ENCODE measurements around the gene TDRD7. TPM values are rescaled to one million over a fixed set of nuclear protein-coding genes. Genes with fewer than 3 reads are reported as not detected.

Gene TDRD7
- total and polyA plus RNA-seq, 2 of the 13 experiments (the other 11 are each of a cell fraction or from before 2014, with no cell fraction given) = 9.8 to 15.5 TPM

GRCh38 chr9:97501177-97501971, 89.5 kb downstream of the TDRD7 start, which contains the start of gene TMOD1 (continued):
- no peak for TF ChIP-seq PRDM15 (CRISPR knock-in tag; IDR thresholded peaks at IDR 0.05)
- TF ChIP-seq CTCF (CRISPR knock-in tag; IDR thresholded peaks at IDR 0.05) = peak; percentile 50
- TF ChIP-seq ZNF788 (CRISPR knock-in tag; IDR thresholded peaks at IDR 0.05; ENCODE audit: borderline replicate concordance) = no peak
- no peak for TF ChIP-seq SOX5 (CRISPR knock-in tag; IDR thresholded peaks at IDR 0.05; ENCODE audit: borderline replicate concordance)
- no peak for TF ChIP-seq ZGPAT (CRISPR knock-in tag; IDR thresholded peaks at IDR 0.05)
- TF ChIP-seq KDM2A (CRISPR knock-in tag; IDR thresholded peaks at IDR 0.05; ENCODE audit: borderline replicate concordance, low read depth) = peak; percentile 20; the same call in 1 of the 2 replicates
- no peak for TF ChIP-seq NFKBIZ (CRISPR knock-in tag; IDR thresholded peaks at IDR 0.05)
- no peak for TF ChIP-seq FOXC1 (CRISPR knock-in tag; IDR thresholded peaks at IDR 0.05; ENCODE audit: borderline replicate concordance)
- no peak for TF ChIP-seq KLF9 (CRISPR knock-in tag; IDR thresholded peaks at IDR 0.05; ENCODE audit: low read depth)
- TF ChIP-seq ISX (CRISPR knock-in tag; conservative IDR thresholded peaks at IDR 0.05) = no peak
- TF ChIP-seq ZNF800 (CRISPR knock-in tag; IDR thresholded peaks at IDR 0.05) = peak; percentile 25; the same call in 1 of the 2 replicates
- TF ChIP-seq ELF1 (CRISPR knock-in tag; IDR thresholded peaks at IDR 0.05) = no peak
- no peak for TF ChIP-seq ZBTB33 (CRISPR knock-in tag; IDR thresholded peaks at IDR 0.05)
- no peak for TF ChIP-seq ZMAT5 (CRISPR knock-in tag; IDR thresholded peaks at IDR 0.05; ENCODE audit: borderline replicate concordance, low read depth)
- no peak for TF ChIP-seq ZNF530 (CRISPR knock-in tag; IDR thresholded peaks at IDR 0.05; ENCODE audit: low read depth)
- TF ChIP-seq ZNF576 (CRISPR knock-in tag; IDR thresholded peaks at IDR 0.05) = no peak
- no peak for TF ChIP-seq FOXJ3 (CRISPR knock-in tag; IDR thresholded peaks at IDR 0.05; ENCODE audit: borderline replicate concordance)

Data from HepG2 (cell line).